HG03045 (cell line): ENCODE measurements around the gene TMPRSS6.

Experiments used
- ATAC-seq: cut with Tn5 transposase; IDR thresholded peaks from one replicate; pipeline ENCODE4 v1.9.1; 2021; ENCODE audit warnings: mild to moderate bottlenecking, moderate library complexity; ENCODE audit not compliant: unreplicated experiment

TMPRSS6 gene

DNA sequence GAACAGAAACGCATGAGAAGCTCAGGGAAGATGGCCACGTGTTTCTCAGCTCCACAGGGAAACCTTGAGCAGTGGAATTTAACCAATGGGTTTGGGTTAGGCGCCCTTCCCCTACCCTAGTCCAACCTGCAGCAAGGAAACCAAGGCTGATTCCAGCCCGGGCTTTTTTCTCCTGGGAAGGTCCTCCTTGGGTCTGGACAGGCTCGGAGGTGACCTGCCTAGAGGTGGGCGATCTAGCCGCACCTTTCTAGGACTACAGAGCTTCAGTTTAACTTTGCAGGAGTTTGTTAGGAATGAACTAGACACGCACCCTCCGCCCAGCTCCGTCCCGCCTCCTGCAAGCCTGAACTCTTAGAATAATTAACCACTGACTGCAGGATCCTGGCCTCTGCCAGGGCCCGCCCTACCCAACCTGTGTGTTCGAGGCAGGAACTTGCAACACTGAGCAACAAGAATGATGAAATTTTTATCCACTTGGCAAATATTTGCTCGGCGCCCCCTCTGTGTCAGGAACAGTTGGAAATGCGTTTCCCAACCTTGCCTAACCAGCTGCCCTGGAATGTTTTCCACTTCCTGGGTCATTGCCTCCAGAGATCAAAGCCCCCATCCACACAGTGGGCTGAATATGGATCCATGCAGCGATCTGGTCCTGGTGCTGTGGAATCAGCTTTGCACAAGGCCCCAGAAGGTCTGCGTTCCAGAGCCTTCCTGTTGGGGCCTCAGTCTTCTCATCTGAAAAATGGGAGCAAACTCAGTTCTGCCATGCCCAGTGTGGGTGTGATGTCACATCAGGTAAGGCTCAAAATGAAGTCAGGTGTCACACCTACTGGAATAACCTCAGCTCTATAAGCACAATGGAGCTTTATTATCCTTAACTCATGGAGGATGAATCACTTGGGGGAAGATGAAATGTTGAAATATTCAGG is 76.7 kb downstream of the TMPRSS6 start:
- no peak for ATAC-seq

DNA sequence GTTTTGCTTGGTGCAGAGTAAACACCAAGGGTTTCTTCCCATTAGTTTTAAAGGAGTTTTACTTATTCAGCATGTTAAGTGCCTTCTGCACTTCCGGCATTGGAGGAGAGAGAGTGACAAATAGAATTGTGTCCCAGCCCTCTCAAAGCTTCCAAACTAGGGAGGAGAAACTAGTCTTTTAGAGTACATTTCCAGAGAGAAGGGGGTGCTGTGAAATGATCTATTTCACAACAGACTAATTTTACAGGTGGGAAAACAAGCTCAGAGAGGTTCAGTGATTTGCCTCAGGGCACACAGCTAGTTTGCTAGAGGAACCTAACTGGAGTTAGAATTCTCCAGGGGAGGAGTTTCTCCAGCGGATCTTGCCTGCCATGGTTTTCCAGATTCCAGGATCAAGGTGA is 77.4 kb downstream of the TMPRSS6 start:
- ATAC-seq: no peak

DNA sequence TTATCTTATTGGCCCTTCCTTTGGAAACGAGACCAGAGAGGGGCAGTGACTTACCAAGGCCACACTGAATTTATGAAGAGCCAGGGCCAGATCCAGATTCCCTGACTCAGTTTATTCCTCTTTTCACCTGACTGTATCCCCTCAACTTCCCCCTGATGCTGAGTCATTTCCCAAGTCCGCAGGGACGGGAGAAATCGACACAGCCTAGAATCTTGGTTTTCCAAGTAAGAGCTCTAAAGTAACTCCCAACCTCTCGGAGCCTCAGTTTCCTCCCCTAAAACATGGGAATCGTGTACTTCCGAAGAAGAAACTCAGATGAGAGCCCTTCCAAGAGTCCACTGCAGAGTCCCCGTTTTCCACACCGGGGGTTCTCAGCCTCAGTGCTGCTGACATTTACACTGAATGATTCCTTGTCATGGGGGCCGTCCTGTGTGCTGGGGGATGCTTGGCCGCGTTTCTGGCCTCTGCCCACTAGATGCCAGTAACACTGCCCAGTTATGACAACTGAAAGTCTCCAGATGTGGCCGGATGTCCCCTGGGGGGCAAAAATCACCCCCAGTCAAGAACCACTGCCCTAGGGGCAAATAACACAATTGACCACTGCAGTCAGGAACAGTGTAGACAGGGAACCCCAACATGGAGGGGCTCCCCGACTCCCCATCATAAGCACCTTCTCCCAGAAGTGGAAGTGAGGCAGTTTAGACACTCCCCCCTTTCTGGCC is 78.8 kb downstream of the TMPRSS6 start:
- ATAC-seq: no peak

GRCh38 chr22:37028692-37029674 is 80.5 kb downstream of the TMPRSS6 start:
- no peak for ATAC-seq

GRCh38 chr22:37027556-37027955 is 82.0 kb downstream of the TMPRSS6 start:
- ATAC-seq: no peak

GRCh38 chr22:37026325-37026724 is 83.2 kb downstream of the TMPRSS6 start:
- no peak for ATAC-seq

- no peak for ATAC-seq
Observed at GRCh38 chr22:37025500-37026070, 83.9 kb downstream of the TMPRSS6 start.

- ATAC-seq: no peak
Observed at GRCh38 chr22:37024339-37025157, 85.0 kb downstream of the TMPRSS6 start.

GRCh38 chr22:37023743-37024338 is 85.7 kb downstream of the TMPRSS6 start:
- no peak for ATAC-seq

- no peak for ATAC-seq
Observed at GRCh38 chr22:37022483-37023337, 86.8 kb downstream of the TMPRSS6 start.

DNA sequence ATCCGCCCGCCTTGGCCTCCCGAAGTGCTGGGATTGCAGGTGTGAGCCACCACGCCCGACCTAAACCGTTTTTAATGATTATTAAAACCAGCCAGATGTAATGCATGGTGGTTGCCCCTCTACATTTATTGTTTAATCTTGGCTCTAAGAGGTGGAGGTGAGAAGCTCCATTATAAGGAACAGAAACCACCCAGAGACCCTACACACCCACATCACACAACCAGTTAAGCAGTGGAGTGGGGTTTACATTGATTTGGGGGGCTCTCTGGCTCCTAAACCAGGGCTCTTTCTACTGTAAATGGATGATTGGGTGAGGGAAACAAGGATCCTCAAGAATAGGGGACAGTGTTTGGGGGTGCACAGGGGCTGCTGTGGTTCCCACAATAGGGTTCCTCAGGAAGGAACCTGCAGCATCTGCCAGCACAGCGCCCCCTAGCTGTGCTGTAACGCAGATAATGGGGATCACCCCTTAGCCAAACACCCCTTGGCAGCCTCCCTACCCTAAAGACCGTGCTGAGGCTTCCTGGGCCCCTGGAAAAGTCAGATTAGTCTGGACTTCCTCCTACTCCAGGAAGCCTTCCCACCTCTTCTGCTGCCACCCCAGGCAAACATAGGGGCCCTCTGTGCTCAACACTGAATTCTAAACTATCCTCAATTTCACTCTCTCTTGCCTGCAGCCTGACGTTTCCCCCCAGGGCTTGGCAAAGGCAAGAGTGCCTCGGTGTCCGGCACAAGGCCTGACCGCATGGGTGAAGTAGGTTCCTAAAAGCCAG is 87.6 kb downstream of the TMPRSS6 start:
- no peak for ATAC-seq

GRCh38 chr22:37021041-37021440 is 88.5 kb downstream of the TMPRSS6 start:
- ATAC-seq: no peak

- no peak for ATAC-seq
Observed at GRCh38 chr22:37020192-37020479, 89.4 kb downstream of the TMPRSS6 start.

DNA sequence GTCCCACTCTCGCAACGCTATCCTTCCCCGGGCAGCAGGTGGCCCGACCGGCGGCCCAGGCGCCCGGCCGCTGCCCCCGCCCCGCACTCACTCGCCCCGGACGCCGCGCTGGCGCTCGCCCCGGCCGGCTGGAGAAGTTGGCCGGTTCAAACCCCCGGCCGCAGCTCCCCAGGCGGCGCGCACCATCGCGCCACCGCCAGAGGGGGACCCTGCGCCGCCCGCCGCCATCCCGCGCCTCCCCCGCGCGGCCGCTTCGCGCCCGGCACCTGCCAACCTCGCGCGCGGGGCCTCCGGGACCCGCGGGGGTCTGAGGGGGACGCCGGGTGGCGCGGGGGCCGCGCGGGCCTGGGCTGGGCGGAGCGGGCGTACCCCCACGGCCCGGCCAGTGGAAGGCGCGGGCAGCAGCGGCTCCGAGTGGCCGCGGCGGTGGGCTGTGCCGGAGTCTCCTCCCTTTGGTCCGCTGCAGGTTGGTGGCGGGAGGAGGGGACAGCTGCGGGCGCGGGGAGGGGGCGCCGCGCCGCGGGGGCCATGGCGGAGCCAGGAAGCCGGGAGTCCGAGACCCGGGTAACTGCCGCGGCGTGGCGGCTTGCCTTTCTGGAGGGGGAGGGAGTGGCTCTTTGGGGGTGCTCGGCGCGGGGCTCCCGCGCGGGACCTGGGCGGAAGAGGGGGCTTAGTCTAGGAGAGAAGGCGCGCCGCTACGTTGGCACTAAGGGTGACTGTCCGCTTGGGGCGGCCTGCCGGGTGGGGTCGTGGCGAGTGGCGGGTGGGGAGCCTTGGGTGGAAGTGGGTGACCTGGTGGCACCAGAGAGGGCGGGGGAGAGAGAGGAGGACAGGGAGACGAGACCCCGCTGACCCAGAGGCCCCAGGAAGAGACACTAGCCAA is 90.0 kb downstream of the TMPRSS6 start, which contains the start of the genes MPST and TST:
Gene MPST (plus strand): TSS at position 434 of the 883 bp plus-strand sequence. CDS start 95 bp downstream, at position 529.
Gene TST (minus strand): TSS at position 139 of the 883 bp plus-strand sequence. CDS start 715 bp downstream, outside the sequence.
- ATAC-seq: no peak

- ATAC-seq: no peak
Observed at GRCh38 chr22:37018815-37019308, 90.7 kb downstream of the TMPRSS6 start.

- ATAC-seq: no peak
Observed at GRCh38 chr22:37018086-37018814, 91.3 kb downstream of the TMPRSS6 start.
